Ectodermal cell (in vitro differentiated cells): ENCODE data around the gene NELFA.

Experiments
- H3K27ac ChIP-seq: 2 replicates; pipeline ENCODE4 v1.7.0; 2013; ENCODE audit warnings: mild to moderate bottlenecking, low read depth, low read length; ENCODE audit not compliant: insufficient read depth, poor library complexity, severe bottlenecking
- H3K27me3 ChIP-seq: 2 replicates; pipeline ENCODE4 v1.7.0; 2013; ENCODE audit warnings: mild to moderate bottlenecking, low read length; ENCODE audit not compliant: insufficient read depth, control insufficient read depth, poor library complexity, severe bottlenecking
- H3K36me3 ChIP-seq: one replicate; pipeline ENCODE4 v1.7.0; 2013; ENCODE audit warnings: low read length; ENCODE audit not compliant: control insufficient read depth, insufficient read depth
- H3K4me1 ChIP-seq: one replicate; pipeline ENCODE4 v1.7.0; 2013; ENCODE audit warnings: low read length; ENCODE audit not compliant: control insufficient read depth, insufficient read depth
- H3K4me3 ChIP-seq: 2 replicates; pipeline ENCODE4 v1.7.0; 2013; ENCODE audit warnings: low read depth, low read length, control low read depth; ENCODE audit not compliant: insufficient read depth
- H3K9me3 ChIP-seq: 2 replicates; pipeline ENCODE4 v1.7.0; 2013; ENCODE audit warnings: mild to moderate bottlenecking, low read length, moderate library complexity; ENCODE audit not compliant: control insufficient read depth
- WGBS, 2 experiments: methylation state at CpG; one replicate each; pipeline ENCODE4 v1.1.7; 2013; ENCODE audit warnings: missing lambda C conversion rate in 2 of 2; 5-methylcytosine and 5-hydroxymethylcytosine counted together

Gene NELFA

DNA sequence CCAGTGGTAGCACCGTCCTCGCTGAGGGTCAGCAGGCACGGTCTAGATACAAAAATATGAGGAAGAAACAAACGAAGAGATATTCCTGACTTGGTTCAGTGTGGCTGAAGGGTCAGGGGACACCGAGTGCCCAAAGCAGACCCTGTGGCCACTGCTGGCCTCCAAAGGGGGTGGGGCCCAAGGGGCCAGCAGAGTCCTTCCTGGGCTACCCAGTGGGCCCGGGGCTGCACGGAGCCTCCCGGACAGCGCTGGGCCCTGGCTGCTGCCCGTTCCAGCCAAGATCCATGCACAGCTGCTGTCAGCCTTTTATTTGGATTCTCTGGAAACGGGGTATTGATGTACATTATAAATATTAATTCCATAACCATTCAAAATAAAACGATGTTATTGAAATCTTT, 20.4 kb downstream of the NELFA start:
- Histone ChIP-seq H3K36me3 (peaks cover 30% of the 10 kb centered on the region), H3K27me3 (no peaks in the 10 kb centered on the region), H3K4me1 (no peaks in the 10 kb centered on the region), H3K4me3 (no peak overlapping the region), H3K9me3 (no peaks in the 10 kb centered on the region), H3K27ac (no peak overlapping the region)
- 96 to 97% methylated on average over 12 of the region's 12 CpGs for WGBS, 2 experiments

DNA sequence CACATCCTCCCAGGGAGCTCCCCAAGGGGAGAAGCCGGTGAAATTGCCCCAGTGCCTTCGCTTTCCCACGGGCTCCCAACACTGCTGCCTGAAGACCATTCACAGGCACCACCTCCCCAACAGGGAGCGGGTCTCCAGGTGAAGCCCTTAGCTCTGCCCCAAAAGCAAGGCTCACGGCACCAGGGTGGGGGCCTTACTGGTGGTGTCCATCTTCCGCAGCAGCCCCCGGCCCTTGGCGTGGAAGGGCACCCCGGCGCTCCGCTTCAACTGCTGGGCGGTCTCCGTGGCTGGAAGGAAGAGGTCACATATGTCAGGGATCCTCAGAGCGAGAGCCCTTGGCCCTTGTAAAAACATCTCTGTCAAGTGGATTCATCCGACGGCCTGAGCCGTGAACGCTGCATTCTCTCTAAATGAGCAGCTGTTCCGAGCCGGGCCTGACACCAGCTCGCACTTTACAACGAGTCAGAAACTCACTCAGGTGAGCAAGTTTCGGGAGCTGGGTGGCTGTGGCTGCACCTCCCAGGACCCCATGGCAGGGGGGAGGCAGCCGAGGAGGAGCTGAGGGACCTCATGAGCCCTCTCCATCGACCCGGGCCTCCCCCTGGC, 20.9 kb downstream of the NELFA start:
- Histone ChIP-seq H3K4me3 (no peak overlapping the region), H3K9me3 (no peaks in the 10 kb centered on the region), H3K36me3 (peaks cover 31% of the 10 kb centered on the region), H3K27ac (no peak overlapping the region), H3K4me1 (no peaks in the 10 kb centered on the region), H3K27me3 (no peaks in the 10 kb centered on the region)
- 94 to 96% methylated on average over 26 of the region's 26 CpGs for WGBS, 2 experiments

DNA sequence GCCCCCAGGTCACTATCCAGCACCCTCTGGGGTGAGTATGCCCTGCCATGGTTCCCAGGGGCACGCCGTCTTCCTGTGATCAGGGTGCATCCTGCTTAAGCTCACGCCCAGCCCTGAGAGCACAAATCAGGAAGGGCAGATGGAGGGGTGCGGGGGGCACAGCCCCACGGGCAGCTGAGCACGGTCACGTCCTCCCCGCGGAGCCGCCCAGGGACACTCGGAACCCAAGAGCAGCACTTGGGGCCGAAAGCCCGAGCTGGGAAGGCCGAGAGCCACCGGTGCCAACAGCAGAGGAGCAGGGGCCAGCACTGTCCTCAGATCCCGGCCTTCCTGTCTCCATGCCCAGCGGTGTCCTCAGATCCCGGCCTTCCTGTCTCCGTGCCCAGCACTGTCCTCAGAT, 21.5 kb downstream of the NELFA start:
- H3K9me3 ChIP-seq, result no peaks in the 10 kb centered on the region
- 96 to 97% methylated on average over 19 of the region's 19 CpGs for WGBS, 2 experiments
- H3K4me3 ChIP-seq, result no peak overlapping the region
- H3K36me3 ChIP-seq, result peaks cover 31% of the 10 kb centered on the region
- H3K27ac ChIP-seq, result no peak overlapping the region
- H3K27me3 ChIP-seq, result no peaks in the 10 kb centered on the region
- no peaks in the 10 kb centered on the region for H3K4me1 ChIP-seq

DNA sequence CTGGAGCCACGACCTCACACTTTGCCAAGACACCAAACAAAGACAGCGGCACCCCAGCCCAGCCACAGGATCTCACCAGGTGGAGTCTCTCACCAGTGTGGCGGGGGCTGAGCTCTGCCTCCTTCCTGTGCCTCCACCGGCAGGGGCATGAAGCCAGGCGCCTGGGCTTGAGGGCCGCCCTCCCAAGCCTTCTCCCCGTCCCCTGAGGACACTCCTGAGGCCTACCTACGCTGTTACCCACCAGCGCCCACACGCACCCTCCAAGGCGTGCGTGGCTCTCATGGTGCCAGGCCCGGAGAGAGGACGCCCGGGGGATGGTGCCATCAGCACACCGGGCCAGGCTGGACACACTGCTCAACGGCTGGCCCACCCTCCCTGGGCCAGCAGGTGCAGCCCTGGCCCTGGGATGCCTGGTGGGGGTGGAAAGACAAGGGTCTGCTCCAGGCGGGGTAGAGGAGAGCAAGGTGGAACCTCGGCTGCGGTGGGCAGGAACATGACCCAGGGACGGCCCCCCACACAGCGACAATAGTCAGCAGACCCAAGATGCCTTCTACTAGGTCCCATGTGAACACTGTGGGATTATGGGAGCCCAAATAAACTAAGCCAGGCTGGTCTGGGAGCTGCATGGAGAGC, 22.1 kb downstream of the NELFA start:
- Histone ChIP-seq H3K27ac (no peak overlapping the region), H3K27me3 (no peaks in the 10 kb centered on the region), H3K4me3 (no peak overlapping the region), H3K4me1 (no peaks in the 10 kb centered on the region), H3K9me3 (no peaks in the 10 kb centered on the region), H3K36me3 (peaks cover 36% of the 10 kb centered on the region)
- WGBS, 2 experiments, result 91 to 93% methylated on average over 22 of the region's 22 CpGs

DNA sequence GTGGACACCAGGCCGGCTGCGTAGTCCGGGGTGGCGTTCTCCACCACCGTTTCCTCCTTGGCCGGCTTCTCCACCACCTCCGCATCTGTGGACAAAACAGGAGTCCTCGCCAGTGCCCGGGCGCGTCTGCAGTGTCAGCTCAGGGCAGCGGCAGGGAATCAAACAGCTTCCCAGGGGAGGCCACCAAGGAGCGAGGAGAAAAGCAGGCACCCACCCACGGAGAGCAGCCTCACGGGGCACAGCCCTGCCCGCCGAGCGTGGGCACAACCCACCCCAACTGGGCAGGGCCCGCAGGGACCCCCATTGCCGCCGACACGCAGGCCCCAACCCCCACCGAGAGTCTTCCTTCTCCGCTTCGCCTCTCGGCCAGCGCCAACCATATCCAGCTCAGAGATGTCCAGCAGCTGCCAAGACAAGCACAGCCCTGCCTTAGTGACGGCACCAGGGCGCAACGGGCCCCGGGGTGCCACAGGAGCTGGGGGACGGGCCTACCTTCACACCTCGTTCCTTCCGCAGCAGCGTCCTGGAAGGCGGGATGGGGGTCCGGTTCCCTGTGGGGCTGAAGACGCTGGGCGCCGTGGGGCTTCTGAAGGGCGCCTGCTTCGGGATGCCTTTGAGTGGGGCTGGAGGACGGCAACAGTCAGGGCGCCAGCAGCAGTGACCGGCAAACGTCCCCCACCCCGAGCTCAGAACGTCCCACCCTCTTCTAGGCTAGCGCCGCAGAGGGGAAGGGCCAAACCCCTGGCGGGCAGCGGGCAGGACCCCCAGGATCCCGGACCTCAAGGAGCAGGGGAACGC, 22.8 kb downstream of the NELFA start:
- H3K36me3 ChIP-seq, result peaks cover 43% of the 10 kb centered on the region
- no peaks in the 10 kb centered on the region for H3K4me1 ChIP-seq
- no peak overlapping the region for H3K27ac ChIP-seq
- H3K27me3 ChIP-seq, result no peaks in the 10 kb centered on the region
- H3K9me3 ChIP-seq, result no peaks in the 10 kb centered on the region
- no peak overlapping the region for H3K4me3 ChIP-seq
- 94 to 95% methylated on average over 54 of the region's 54 CpGs for WGBS, 2 experiments

DNA sequence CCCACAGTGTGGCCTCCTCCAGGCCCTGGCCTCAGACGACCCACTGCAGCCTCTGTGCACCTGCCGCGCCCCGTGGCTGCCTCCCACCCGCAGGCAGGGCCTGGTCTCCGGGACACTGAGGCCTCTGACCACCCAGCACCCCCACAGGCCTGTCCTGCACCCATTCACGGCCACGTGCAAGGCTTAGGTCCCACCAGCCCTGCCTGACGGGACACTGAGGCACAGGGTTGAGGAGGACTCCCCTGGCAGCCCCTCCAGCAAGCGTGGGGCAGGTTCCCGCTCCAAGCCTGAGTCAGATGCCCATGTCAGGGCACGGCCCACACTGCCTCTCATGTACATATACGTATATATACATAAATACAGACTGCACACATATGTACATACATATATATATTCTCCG, 23.5 kb downstream of the NELFA start:
- WGBS, 2 experiments, result 94 to 96% methylated on average over 14 of the region's 14 CpGs
- H3K27ac ChIP-seq, result no peak overlapping the region
- H3K36me3 ChIP-seq, result peaks cover 48% of the 10 kb centered on the region

DNA sequence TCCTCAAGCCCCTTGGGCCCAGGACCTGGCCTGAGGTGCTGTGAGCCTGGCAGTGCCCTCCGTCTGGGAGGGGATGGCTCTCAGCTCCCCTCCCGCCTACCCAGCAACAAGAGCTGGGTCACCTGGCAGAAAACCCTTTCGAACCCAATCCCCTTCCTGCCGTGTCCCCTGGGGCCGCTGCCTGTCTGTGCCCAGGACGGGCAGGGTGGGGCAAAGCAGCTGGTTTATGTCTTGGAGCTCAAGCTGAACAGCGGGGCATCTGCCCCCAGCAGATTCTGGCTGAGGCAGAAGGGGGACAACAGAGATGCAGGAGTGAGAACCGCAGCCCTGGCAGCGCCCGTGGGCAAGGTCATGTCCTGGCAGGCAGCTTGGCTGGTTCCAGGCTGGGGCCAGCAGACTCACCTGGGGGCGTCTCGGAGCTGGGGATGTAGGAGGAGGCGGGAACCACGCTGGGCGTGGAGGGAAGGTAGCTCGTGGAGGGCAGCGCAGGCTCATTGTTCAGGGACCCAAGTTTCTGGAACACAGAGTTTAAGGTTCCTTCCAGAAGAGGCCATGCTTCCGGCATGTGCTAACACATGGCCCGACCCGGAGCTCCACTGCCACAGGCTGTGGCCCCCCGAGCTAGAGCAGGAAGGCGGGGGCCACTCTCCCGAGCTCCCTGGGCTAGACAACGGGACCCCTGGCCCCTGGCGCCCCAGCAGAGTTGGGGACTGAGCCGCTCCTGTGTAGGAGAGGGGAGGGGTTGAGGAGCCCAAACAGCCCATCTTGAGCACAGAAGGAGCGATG, 24.2 kb downstream of the NELFA start:
- H3K36me3 ChIP-seq, result peaks cover 48% of the 10 kb centered on the region
- H3K27me3 ChIP-seq, result no peaks in the 10 kb centered on the region
- WGBS, 2 experiments, result 92 to 93% methylated on average over 27 of the region's 27 CpGs
- no peak overlapping the region for H3K4me3 ChIP-seq
- H3K27ac ChIP-seq, result no peak overlapping the region
- no peaks in the 10 kb centered on the region for H3K4me1 ChIP-seq
- no peaks in the 10 kb centered on the region for H3K9me3 ChIP-seq

More for the DNA sequence above, 23.5 kb downstream of the NELFA start:
- no peaks in the 10 kb centered on the region for H3K9me3 ChIP-seq
- no peaks in the 10 kb centered on the region for H3K4me1 ChIP-seq
- no peak overlapping the region for H3K4me3 ChIP-seq
- no peaks in the 10 kb centered on the region for H3K27me3 ChIP-seq

DNA sequence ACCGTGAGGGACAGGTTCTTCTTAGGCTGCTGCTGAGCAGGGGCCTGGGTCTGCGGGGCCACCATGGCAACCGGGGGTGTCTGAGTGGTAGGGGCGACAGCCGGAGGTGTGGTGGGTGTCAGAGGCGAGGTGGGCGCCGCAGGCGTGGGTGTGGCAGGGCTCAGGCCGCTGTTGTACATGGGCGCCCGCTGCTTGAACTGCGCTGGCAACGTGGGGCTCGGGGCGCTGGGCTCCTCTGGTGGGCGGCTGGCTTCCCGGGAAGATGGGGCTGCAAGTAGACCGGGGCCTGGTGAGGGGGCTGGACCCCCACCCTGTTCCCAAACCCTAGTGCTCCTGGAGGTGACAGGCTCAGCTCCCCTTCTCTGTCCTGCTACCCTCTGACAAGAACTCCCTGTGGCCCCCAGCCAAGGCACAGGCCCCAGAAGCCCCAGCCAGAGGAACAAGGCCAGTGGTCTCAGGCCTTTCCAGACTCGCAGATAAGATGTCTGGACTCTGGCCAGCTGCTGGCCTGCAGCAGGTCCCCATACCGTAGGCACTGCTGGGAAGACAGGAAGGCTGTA, 24.8 kb downstream of the NELFA start:
- Histone ChIP-seq H3K27ac (no peak overlapping the region), H3K9me3 (no peaks in the 10 kb centered on the region), H3K4me3 (no peak overlapping the region), H3K4me1 (no peaks in the 10 kb centered on the region), H3K27me3 (no peaks in the 10 kb centered on the region), H3K36me3 (peaks cover 49% of the 10 kb centered on the region)
- 94 to 95% methylated on average over 21 of the region's 21 CpGs for WGBS, 2 experiments

DNA sequence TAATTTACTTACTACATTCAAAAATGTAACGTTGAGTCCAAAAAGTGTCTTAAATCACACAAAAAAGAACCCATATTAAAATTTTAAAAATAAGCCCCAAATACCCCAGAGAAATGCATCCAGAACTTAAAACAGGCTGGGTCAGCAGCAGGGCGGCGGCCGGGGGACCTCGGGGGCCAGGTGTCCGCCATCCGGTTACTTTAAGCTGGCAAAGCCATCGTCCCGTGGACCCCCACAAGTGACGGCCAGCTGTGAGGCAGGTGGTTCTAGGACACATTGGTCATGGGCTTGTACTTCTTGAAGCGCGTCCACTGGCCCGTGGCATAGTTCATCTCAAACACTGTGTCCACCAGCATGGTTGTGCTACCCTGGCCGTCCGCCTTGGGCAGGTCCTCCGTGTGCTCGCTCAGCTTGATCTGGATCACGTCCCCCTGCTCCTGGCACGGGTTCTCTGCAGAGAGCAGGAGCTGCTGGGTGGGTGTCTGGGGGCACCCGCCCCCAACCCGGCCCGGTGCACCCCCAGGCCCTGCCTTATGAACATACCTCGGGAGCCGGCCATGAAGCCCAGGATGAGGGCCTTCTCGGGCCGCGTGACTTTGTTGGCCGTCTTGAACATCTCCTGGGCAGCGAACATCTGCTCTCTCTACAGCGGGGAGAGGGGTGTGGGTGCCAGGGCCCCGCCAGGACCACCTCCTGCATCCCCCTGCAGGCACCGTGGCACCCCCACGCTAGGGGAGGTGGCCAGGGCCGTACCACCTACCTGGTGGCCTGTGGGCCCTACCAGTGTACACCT, 25.5 kb downstream of the NELFA start:
- WGBS, 2 experiments, result 97% methylated on average over 34 of the region's 34 CpGs
- Histone ChIP-seq H3K36me3 (peaks cover 55% of the 10 kb centered on the region), H3K4me3 (no peak overlapping the region), H3K4me1 (no peaks in the 10 kb centered on the region), H3K27me3 (no peaks in the 10 kb centered on the region), H3K9me3 (no peaks in the 10 kb centered on the region), H3K27ac (no peak overlapping the region)
